HG03196 (cell line): ENCODE data around the gene PLXNA4.

ENCODE experiments used
- ATAC-seq: cut with Tn5 transposase; IDR thresholded peaks from one replicate; pipeline ENCODE4 v1.9.1; 2021; ENCODE audit not compliant: unreplicated experiment

The PLXNA4 gene

DNA sequence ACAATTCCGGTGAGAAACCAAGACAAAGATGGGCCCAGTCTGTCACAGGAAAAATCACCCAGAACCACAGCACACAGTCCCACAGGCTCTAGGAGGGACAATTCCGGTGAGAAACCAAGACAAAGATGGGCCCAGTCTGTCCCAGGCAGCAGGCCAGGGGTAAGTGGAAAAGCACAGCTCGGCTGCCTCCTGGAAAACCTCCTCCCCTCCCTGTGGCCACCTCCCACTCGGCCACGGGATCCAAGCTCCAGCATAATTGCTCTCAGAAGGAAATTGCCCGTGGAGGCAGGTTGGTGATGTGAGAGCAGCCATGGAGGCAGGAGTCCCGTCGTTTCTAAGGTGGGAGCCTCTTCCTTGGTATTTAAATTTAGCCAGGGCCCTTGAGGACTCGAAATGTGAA is 95.7 kb downstream of the PLXNA4 start:
- ATAC-seq, result no peak

- no peak for ATAC-seq
Measured at GRCh38 chr7:132476541-132476940, 99.7 kb downstream of the PLXNA4 start.

- ATAC-seq, result no peak
Measured at GRCh38 chr7:132475669-132476116, 100.6 kb downstream of the PLXNA4 start.

DNA sequence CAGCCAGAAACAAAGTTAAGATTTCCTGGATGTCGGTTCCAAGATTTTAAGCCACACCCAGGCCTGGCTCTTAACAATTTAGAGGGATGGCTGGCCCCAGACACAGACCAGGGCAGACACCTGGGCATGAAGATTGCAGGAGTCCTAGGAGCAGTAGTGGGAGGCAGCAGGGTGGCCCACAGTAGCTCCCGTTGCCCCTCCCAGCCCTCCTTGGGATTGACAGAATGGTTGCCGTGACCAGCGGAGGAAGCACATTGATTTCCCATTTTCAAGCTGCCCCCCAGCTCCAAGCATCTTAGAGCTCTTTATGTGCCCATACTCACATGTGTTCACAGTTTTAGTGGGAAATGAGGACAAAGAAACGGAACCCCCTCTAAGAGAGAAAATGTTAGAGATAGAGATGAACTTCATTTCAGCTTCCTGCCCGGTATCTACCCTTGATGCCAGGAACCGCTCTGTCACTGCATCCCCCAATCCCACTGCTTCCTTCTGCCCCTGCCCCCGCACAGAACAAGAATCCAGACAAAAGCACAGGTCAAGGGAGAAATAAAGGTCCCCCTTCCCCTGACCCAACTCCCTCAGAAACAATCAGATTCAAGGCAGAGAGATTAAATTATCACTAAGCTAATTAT is 101.1 kb downstream of the PLXNA4 start:
- ATAC-seq, result no peak

DNA sequence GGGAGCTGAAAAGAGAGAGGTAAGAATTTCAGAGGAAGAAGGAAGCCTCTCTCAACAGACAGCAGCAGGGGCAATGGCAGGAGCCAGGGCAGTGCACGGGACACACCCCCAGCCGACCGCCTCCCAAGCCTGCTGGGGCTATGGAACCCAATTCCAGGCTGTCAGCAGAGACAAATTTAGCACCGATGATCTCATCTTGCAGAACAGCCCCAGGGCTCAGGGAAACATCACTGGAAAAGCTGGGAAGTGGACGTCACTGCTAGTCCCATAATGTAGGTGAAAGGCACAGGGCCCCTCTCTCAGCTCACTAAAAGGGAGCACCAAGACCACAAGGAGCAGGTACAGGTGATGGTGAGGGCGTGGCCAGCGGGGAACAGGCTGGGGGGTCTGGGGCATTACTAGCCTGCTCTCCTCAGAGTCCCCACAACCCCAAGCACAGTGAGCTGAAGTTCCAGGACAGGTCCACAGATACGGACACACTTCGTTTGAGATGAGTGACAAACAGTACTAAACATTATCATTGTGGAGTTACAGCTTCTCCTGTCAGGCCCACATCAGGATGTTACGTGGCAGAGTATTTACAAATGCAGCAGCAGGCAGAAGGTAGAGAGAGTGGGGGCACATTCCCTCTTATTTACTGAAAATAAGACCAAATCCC is 103.7 kb downstream of the PLXNA4 start:
- no peak for ATAC-seq

- ATAC-seq, result no peak
Measured at GRCh38 chr7:132471515-132471914, 104.8 kb downstream of the PLXNA4 start.

- no peak for ATAC-seq
Measured at GRCh38 chr7:132469681-132470080, 106.6 kb downstream of the PLXNA4 start.

- no peak for ATAC-seq
Measured at GRCh38 chr7:132469264-132469663, 107.0 kb downstream of the PLXNA4 start.

DNA sequence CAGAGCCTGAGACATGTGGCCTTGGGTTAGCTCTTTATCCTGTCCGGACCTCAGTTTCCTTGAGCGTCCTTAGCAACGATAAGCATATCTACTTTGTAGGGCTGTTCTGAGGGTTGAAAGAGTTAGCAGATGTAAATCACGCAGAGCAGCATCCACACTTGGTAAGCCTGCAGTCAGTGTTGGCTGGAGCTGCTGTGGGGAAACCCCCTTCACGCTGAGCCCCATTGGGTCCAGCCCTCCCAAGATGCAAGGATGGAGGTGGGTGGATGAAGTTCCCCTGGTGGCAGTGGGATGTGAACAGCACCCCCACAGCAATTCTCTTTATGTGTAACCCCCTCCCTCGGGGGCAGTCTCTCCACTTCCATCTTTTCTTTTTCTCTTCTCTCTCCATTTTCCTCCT is 109.9 kb downstream of the PLXNA4 start:
- no peak for ATAC-seq

DNA sequence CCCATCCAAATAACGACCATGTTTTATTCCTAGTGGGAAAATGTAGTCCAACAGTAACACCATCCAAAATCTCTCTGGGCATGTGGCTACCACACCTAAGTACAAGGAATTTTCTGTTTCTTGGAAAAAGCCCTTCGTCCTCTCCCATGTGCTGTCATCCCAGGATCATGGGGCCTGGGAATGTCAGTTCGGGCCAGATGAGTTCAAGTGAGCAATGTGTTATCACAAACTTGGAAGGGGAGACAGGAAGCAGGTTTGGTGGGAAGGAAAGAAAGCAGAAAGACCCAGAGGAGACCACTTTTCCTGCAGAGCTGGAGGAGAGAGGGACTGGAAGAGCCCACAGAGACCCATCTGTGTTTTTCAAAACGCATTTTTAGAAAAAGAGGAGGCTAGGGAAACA is 110.8 kb downstream of the PLXNA4 start:
- no peak for ATAC-seq

GRCh38 chr7:132464740-132465139 is 111.5 kb downstream of the PLXNA4 start:
- no peak for ATAC-seq

DNA sequence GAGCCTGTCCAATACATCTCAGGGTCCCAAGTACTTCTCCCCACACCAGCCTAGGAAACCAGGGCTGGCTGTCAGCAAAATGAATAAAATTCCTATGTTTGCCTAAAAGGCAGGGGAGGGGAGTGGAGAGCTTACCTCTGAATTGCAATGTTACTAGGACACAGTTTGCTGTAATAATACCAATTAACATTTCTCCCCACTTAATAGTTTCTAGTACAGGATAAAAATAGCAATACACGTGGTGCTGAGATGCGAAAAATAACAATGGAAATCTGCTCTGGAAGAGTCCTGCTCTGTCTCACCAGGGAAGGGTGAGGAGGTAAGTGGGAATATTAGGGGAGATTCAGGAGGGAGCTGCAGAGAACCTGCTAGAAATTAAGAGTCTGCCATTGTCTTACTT is 112.3 kb downstream of the PLXNA4 start:
- no peak for ATAC-seq

DNA sequence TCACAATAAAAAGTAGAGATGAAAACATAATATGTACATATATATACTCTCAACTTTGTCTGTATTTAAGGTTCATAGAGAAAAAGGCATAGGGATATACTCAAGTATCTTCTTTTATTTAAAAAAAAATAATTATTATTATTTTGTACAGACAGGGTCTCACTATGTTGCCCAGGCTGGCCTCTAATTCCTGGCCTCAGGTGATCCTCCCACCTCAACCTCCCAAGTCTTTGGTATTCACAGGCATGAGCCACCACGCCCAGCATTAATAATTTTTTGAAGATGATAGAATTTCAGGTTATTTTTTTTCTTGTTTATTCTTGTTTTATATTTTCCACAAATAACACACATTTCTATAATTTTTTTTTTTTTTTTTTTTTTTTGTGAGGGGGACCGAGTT is 113.8 kb downstream of the PLXNA4 start:
- no peak for ATAC-seq

DNA sequence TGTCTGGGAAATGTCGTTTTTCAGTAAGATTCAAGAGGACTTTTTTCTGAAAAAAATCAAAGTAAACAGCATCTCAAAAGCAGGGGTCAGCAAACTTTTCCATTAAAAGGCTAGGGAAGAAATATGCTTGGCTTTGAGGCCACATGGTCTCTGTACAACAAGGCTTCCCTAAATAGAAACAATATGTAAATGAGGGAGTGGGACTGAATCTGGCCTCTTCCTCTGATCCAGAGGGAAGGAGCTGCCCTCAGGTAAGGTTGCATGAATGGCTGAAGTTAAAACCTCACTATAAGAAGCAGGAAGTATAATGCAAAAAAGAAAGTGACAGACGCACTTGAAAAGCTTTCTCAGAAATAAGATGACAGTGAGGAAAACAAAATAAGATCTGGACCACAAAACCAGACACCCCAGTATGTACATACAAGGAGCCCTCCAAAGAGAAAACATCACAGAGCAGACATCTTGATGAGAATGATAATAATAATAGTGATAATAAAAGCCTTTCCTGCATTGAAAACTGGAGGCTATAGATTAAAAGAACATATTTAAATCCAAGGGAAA is 115.2 kb downstream of the PLXNA4 start:
- ATAC-seq, result no peak

DNA sequence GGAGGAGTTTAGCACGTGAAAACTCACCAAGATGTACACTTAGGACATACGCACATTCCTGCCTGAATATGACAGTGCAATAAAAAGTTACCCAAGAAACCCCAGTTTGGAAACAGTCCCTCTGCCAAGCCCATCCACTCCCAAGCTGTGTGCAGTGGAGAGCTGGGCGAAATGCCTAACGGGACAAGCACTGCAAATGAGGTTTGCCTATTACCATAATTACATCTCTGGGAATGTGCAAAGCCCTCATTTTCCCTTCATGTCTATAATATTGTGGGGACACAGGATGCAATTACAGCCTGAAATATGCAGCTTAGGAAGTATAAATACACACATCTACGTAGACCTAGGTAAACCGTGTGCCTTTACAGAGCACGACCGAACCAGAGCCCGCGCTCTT is 117.5 kb downstream of the PLXNA4 start:
- ATAC-seq, result no peak

GRCh38 chr7:132457658-132458057 is 118.6 kb downstream of the PLXNA4 start:
- ATAC-seq, result no peak

DNA sequence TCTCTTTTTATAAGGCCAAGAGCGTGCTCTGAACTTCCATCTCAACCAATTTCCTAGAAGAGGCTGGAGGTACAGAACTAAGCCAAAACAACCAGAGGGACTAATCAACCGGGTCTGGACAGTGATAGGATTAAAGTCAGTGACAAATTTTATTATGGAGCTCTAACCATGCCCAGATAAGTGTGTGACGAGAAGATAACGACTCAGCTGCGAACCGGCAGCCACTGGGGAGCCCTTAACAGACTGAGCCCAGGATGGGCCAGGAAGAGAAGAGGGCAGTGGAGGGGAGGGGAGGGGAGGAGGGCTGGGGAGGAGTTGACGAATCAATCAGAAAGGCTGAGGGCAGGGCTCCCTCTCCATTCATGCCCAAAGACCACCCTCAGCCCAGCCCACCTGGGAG is 119.9 kb downstream of the PLXNA4 start:
- ATAC-seq, result no peak

- ATAC-seq, result no peak
Measured at GRCh38 chr7:132455378-132455777, 120.9 kb downstream of the PLXNA4 start.

- no peak for ATAC-seq
Measured at GRCh38 chr7:132453826-132454225, 122.4 kb downstream of the PLXNA4 start.

DNA sequence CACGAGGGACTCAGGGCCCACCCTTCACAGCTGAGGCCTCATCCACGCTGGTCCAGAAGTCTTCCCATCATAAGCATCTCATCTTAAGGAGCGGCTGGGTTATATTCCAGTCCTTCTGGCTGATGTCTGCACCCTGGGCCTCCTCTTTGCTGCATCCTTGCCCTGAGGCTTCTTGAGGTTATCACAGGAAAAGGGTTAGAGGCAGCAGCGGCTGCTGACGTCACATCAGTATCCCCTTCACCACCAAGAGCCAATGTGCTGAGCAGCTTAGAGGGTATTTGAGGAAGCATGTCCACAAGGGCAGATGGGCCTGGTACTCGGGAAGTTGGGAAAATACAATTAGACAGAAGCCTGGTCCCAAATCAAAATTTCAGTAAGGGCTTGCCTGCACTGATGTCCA is 125.1 kb downstream of the PLXNA4 start:
- ATAC-seq, result no peak

- ATAC-seq, result no peak
Measured at GRCh38 chr7:132450696-132451095, 125.6 kb downstream of the PLXNA4 start.

DNA sequence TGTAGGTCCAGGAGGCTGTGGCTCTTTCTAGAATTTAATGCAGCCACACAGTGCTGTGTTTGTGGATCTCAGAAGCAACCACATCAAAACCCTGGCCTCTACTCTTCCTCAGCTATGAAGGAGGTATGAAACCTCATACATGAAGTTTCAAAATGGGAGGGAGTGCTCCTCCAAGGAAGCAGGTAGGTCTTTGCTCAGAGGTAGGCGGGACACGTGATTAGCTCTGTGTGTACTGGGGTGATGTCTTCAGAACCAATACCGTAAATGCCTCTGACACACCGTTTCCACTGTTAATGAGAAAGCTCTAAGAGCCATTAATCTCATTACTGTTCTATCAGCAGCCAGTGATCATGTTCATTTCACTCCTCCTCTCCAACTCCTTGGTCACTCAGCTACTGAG is 126.1 kb downstream of the PLXNA4 start:
- no peak for ATAC-seq
